HL-60 (cell line): ENCODE measurements around the gene ZNRF3.
"Not testable (repeated sequence)": the region's sequence is repeated elsewhere in the genome, so short reads cannot be mapped to it uniquely, and the experiment has no call there.

Experiments used
- GABPA ChIP-seq: IDR thresholded peaks from 2 replicates; pipeline ENCODE4 v1.6.1; 2012; ENCODE audit warnings: low read depth
- POLR2AphosphoS5 ChIP-seq: IDR thresholded peaks from 2 replicates; pipeline ENCODE4 v1.6.1; 2012; ENCODE audit warnings: low read depth
- REST ChIP-seq: IDR thresholded peaks from 2 replicates; pipeline ENCODE4 v1.6.1; 2012; ENCODE audit warnings: low read depth; ENCODE audit not compliant: insufficient replicate concordance
- SPI1 ChIP-seq: IDR thresholded peaks from 2 replicates; pipeline ENCODE4 v1.6.1; 2012; ENCODE audit warnings: low read depth, mild to moderate bottlenecking, borderline replicate concordance
- TF ChIP-seq, protein P1 (sequence below): IDR thresholded peaks from one replicate; pipeline ENCODE4 v1.5.1; 2011; ENCODE audit warnings: low read length, control low read depth, inconsistent platforms; ENCODE audit not compliant: insufficient read depth

GRCh38 chr22:29083576-29083932 is 200.2 kb downstream of the ZNRF3 start:
- not testable (repeated sequence) for TF ChIP-seq POLR2AphosphoS5, GABPA, REST, SPI1
- TF ChIP-seq, protein P1, sequence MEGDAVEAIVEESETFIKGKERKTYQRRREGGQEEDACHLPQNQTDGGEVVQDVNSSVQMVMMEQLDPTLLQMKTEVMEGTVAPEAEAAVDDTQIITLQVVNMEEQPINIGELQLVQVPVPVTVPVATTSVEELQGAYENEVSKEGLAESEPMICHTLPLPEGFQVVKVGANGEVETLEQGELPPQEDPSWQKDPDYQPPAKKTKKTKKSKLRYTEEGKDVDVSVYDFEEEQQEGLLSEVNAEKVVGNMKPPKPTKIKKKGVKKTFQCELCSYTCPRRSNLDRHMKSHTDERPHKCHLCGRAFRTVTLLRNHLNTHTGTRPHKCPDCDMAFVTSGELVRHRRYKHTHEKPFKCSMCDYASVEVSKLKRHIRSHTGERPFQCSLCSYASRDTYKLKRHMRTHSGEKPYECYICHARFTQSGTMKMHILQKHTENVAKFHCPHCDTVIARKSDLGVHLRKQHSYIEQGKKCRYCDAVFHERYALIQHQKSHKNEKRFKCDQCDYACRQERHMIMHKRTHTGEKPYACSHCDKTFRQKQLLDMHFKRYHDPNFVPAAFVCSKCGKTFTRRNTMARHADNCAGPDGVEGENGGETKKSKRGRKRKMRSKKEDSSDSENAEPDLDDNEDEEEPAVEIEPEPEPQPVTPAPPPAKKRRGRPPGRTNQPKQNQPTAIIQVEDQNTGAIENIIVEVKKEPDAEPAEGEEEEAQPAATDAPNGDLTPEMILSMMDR, result not testable (repeated sequence)
